WERI-Rb-1 (cell line): ENCODE data around the gene NLGN1.

Experiments
- DNase-seq: peaks from one replicate; pipeline ENCODE4 v3.0.0-alpha.2; 2020
- H3K27ac ChIP-seq: fragments of 250-450 bp; sonication (Bioruptor Pico); 2 replicates; pipeline ENCODE4 v1.5.1; 2020; ENCODE audit warnings: mild to moderate bottlenecking, moderate library complexity
- H3K27me3 ChIP-seq: fragments of 250-450 bp; sonication (Bioruptor Pico); 2 replicates; pipeline ENCODE4 v1.5.1; 2021; ENCODE audit warnings: mild to moderate bottlenecking, low read depth, moderate library complexity; ENCODE audit not compliant: insufficient read depth, severe bottlenecking
- H3K36me3 ChIP-seq: fragments of 250-450 bp; sonication (Bioruptor Pico); 2 replicates; pipeline ENCODE4 v1.5.1; 2020; ENCODE audit warnings: mild to moderate bottlenecking, moderate library complexity
- H3K4me3 ChIP-seq: 2 replicates; pipeline ENCODE4 v1.5.1; 2011; ENCODE audit warnings: low read depth, mild to moderate bottlenecking, control low read depth, low read length
- H3K9me3 ChIP-seq: fragments of 250-450 bp; sonication (Bioruptor Pico); 2 replicates; pipeline ENCODE4 v1.5.1; 2021; ENCODE audit warnings: mild to moderate bottlenecking, moderate library complexity; ENCODE audit not compliant: severe bottlenecking
- TF ChIP-seq, protein P1 (sequence below): IDR thresholded peaks from 2 replicates; pipeline ENCODE4 v1.5.1; 2011; ENCODE audit warnings: low read depth, mild to moderate bottlenecking, control low read depth, inconsistent platforms, low read length

Gene NLGN1

DNA sequence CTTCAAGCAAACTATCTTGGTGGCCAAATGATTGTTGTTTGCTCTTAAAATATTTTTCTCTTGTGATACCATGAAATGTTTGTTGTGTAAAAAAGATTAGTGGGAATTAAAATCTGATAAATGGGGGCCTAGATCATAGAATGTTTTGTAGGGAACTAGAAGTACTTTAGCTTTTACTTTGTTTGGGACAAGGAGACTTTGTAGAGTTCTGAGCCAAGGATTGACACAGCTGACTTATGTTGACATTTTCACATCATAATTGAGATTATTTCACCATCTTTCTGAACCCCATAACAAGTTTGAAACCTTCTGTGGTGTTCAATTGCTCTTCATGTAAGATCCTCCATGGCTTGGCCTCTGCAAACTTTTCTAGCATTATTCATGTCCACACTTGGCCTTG is 235.4 kb downstream of the NLGN1 start:
- H3K36me3 ChIP-seq, result no peaks in the 10 kb centered on the region
- no peak for DNase-seq
- H3K9me3 ChIP-seq, result no peaks in the 10 kb centered on the region
- no peaks in the 10 kb centered on the region for H3K27me3 ChIP-seq
- no peak overlapping the region for H3K27ac ChIP-seq
- TF ChIP-seq, protein P1, sequence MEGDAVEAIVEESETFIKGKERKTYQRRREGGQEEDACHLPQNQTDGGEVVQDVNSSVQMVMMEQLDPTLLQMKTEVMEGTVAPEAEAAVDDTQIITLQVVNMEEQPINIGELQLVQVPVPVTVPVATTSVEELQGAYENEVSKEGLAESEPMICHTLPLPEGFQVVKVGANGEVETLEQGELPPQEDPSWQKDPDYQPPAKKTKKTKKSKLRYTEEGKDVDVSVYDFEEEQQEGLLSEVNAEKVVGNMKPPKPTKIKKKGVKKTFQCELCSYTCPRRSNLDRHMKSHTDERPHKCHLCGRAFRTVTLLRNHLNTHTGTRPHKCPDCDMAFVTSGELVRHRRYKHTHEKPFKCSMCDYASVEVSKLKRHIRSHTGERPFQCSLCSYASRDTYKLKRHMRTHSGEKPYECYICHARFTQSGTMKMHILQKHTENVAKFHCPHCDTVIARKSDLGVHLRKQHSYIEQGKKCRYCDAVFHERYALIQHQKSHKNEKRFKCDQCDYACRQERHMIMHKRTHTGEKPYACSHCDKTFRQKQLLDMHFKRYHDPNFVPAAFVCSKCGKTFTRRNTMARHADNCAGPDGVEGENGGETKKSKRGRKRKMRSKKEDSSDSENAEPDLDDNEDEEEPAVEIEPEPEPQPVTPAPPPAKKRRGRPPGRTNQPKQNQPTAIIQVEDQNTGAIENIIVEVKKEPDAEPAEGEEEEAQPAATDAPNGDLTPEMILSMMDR, result no peak
- H3K4me3 ChIP-seq, result no peak overlapping the region

DNA sequence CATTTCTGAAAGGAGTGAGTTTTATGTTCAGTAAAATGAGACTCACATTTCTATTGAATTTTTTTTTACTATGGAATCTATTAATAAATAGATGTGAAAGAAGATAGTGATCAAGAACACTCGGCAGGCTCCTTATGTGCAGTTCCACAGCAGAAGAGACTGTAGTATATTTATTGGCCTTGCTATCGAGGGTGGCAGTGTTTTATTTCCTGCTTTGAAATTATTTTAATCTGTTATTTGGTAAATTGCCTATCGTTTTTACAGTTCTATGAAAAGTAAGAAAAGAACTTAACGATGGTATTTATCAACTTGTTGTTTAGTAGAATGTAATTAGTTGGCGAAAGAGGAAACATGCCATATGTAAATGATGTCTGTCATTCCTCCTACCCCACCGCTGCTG is 238.3 kb downstream of the NLGN1 start:
- Histone ChIP-seq H3K9me3 (no peaks in the 10 kb centered on the region), H3K36me3 (no peaks in the 10 kb centered on the region), H3K27me3 (no peaks in the 10 kb centered on the region), H3K27ac (no peak overlapping the region), H3K4me3 (no peak overlapping the region)
- TF ChIP-seq, protein P1, result no peak
- DNase-seq, result no peak

DNA sequence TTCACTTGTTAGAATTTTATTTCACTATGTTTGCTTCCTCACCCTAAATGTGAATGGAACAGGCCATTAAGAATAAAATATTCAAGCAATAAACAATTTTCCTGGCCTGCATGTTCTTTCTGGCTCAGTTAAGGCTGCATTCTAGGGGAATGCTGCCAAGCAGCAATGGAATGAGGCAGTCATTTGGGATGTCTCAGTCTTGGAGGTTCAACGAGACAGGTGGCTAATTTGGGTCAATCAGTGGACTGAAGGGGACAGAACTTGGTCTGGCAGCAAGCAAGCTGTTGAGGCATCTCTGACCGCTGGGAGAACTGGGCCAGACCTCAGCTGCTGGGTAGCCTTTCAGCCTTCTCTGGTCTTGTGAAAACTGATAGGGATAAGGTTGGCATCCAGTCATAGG is 241.6 kb downstream of the NLGN1 start:
- Histone ChIP-seq H3K27me3 (no peaks in the 10 kb centered on the region), H3K9me3 (no peaks in the 10 kb centered on the region), H3K36me3 (no peaks in the 10 kb centered on the region), H3K27ac (no peak overlapping the region), H3K4me3 (no peak overlapping the region)
- no peak for DNase-seq
- TF ChIP-seq, protein P1, result no peak

DNA sequence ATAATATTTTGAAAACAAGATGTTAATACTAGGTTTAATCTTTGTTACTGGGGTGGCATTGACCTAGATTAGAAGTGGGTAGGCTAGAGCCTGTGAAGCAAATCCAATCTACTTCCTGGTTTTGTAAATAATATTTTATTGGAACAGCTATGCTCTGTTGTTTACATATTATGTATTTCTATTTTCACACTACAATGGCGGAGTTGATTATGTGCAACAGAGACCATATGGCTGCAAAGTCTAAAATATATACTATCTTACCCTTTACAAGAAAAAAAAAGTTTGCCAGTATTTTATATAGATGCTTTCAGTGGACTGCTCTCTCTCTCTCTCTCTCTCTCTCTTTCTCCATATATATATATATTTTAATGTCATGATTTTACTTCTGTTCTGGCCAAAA is 244.2 kb downstream of the NLGN1 start:
- H3K27ac ChIP-seq, result no peak overlapping the region
- no peak for DNase-seq
- no peaks in the 10 kb centered on the region for H3K27me3 ChIP-seq
- no peaks in the 10 kb centered on the region for H3K9me3 ChIP-seq
- no peaks in the 10 kb centered on the region for H3K36me3 ChIP-seq
- no peak overlapping the region for H3K4me3 ChIP-seq
- TF ChIP-seq, protein P1, result no peak

DNA sequence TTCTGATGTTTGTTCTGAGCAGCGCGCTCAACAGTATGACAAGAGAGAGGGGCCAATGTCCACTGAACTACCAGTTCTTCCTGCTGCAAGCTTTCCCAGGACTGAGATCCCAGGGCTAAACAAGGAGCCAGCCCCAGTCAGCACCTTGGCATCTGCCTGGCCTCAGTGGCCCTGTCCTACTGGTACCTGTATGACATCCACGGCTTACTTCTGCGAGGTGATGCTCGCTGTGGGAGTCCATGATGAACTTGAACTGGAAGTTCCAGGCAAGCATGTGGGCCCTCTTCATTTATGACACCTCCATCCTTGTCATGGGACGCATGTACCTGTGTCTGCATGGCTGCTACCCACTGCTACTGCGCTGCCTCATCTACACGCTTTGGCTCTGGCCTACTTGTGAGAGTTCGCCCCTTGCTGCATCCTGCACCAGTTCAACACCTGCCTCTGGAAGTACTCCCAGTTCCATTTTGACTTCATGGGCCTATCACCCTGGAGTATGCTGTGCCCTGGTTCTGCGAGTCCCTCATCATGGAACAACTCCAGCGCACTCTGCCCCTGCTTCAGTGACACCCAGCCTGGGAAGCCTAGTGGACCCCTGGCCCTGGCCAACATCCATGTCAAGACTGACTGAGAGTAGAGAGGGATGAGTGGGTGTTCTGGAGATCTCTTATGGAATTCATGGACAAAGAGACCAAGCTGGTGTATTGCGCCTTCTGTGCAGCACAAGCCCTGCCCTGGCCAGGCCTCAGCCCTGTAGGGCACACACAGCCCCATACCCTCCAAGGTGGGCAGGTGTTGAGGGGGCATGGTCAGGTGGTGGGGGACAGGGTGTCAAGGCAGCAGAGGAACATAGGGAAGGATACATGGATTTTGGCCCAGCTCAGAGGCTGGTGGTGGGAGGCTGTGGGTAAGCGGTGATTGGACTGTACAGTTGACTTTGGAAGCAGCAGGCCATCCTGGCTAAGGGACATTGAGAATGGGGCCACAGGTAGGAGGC is 246.8 kb downstream of the NLGN1 start:
- DNase-seq, result no peak
- Histone ChIP-seq H3K27me3 (no peaks in the 10 kb centered on the region), H3K36me3 (no peaks in the 10 kb centered on the region), H3K9me3 (no peaks in the 10 kb centered on the region), H3K4me3 (no peak overlapping the region), H3K27ac (no peak overlapping the region)
- TF ChIP-seq, protein P1, result no peak
